Hepatocyte (in vitro differentiated cells): Measurements from ENCODE around the gene FXYD5. TPM values are rescaled to one million over a fixed set of nuclear protein-coding genes. Genes with fewer than 3 reads are reported as not detected.

Experiments used
- DNase-seq: peaks from one replicate; pipeline ENCODE4 v3.0.0-alpha.2; 2016; ENCODE audit warnings: low spot score
- H2AFZ ChIP-seq: fragments of 200-600 bp; sonication (generic); 2 replicates; pipeline ENCODE4 v1.6.0; 2016; ENCODE audit warnings: antibody characterized with exemption, mild to moderate bottlenecking
- H3K27ac ChIP-seq: fragments of 200-600 bp; sonication (generic); 2 replicates; pipeline ENCODE4 v1.5.1; 2016; ENCODE audit warnings: mild to moderate bottlenecking
- H3K27me3 ChIP-seq: fragments of 200-600 bp; sonication (generic); 2 replicates; pipeline ENCODE4 v1.6.1; 2016
- H3K36me3 ChIP-seq: fragments of 200-600 bp; sonication (generic); replicated peaks from 2 replicates; pipeline ENCODE4 v1.5.1; 2016; ENCODE audit warnings: low read depth; ENCODE audit not compliant: insufficient read depth
- H3K4me1 ChIP-seq: fragments of 200-600 bp; sonication (generic); 2 replicates; pipeline ENCODE4 v1.5.1; 2016; ENCODE audit warnings: mild to moderate bottlenecking, moderate library complexity; ENCODE audit not compliant: insufficient read depth
- H3K4me2 ChIP-seq: fragments of 200-600 bp; sonication (generic); 2 replicates; pipeline ENCODE4 v1.6.0; 2016
- H3K4me3 ChIP-seq: fragments of 200-600 bp; sonication (generic); 2 replicates; pipeline ENCODE4 v1.5.1; 2016; ENCODE audit warnings: mild to moderate bottlenecking
- H3K79me2 ChIP-seq: fragments of 200-600 bp; sonication (generic); 2 replicates; pipeline ENCODE4 v1.6.0; 2017; ENCODE audit warnings: mild to moderate bottlenecking
- H3K9me2 ChIP-seq: fragments of 200-600 bp; sonication (generic); replicated peaks from 2 replicates; pipeline ENCODE4 v1.6.0; 2017; ENCODE audit warnings: mild to moderate bottlenecking; ENCODE audit not compliant: insufficient read depth
- H3K9me3 ChIP-seq: fragments of 200-600 bp; sonication (generic); 2 replicates; pipeline ENCODE4 v1.5.1; 2016; ENCODE audit warnings: low read depth, mild to moderate bottlenecking
- H4K20me1 ChIP-seq: fragments of 200-600 bp; sonication (generic); 2 replicates; pipeline ENCODE4 v1.6.0; 2016; ENCODE audit warnings: mild to moderate bottlenecking; ENCODE audit not compliant: insufficient read depth, poor library complexity, severe bottlenecking
- CTCF ChIP-seq: fragments of 200-600 bp; sonication (generic); IDR thresholded peaks from 2 replicates; pipeline ENCODE4 v1.5.1; 2016; ENCODE audit warnings: antibody characterized with exemption, mild to moderate bottlenecking; ENCODE audit not compliant: poor library complexity
- EZH2 ChIP-seq: fragments of 200-600 bp; sonication (generic); IDR thresholded peaks from 2 replicates; pipeline ENCODE4 v1.6.1; 2016; ENCODE audit warnings: antibody characterized with exemption, mild to moderate bottlenecking, borderline replicate concordance
- EZH2phosphoT487 ChIP-seq: fragments of 200-600 bp; sonication (generic); IDR thresholded peaks from one replicate; pipeline ENCODE4 v1.6.1; 2018; ENCODE audit warnings: antibody characterized with exemption, mild to moderate bottlenecking, low read depth, moderate library complexity; ENCODE audit not compliant: unreplicated experiment, severe bottlenecking
- WGBS: methylation state at CpG from one replicate; pipeline ENCODE4 v1.1.6; 2016; ENCODE audit warnings: low lambda C conversion rate; ENCODE audit errors: missing lambda C conversion rate; 5-methylcytosine and 5-hydroxymethylcytosine counted together
- polyA plus RNA-seq: library from polyadenylated mRNA; unstranded; fragments of >200 nt; fragmentation: Nextera tagmentation; extraction: Ambion mirVana; gene quantifications from 2 replicates; pipeline ENCODE4 v1.2.1, GENCODE V29; 2016
- total RNA-seq: library from RNA; depleted of rRNA; stranded (reverse); fragments of >200 nt; gene quantifications from 2 replicates; pipeline ENCODE4 v1.2.3, GENCODE V29; 2014

The FXYD5 gene
- total and polyA plus RNA-seq, 2 experiments from 2014 or later: 36.4 to 81.1 TPM

- no peaks in the 10 kb centered on the region for H3K27me3 ChIP-seq
- peaks cover 18% of the 10 kb centered on the region for H3K4me1 ChIP-seq
- H3K4me3 ChIP-seq: no peak overlapping the region
- H3K4me2 ChIP-seq: no peak overlapping the region
- H3K79me2 ChIP-seq: no peaks in the 10 kb centered on the region
- no peak overlapping the region for H2AFZ ChIP-seq
- H3K9me3 ChIP-seq: no peaks in the 10 kb centered on the region
- 79% methylated on average over 17 of the region's 19 CpGs for WGBS
- no peak for DNase-seq
- H4K20me1 ChIP-seq: no peaks in the 10 kb centered on the region
- no peak for TF ChIP-seq CTCF
- TF ChIP-seq EZH2phosphoT487: no peak
- TF ChIP-seq EZH2: no peak
- H3K9me2 ChIP-seq: no peaks in the 10 kb centered on the region
- no peak overlapping the region for H3K27ac ChIP-seq
- H3K36me3 ChIP-seq: no peaks in the 10 kb centered on the region
Observed at GRCh38 chr19:35122687-35123551, 31.6 kb upstream of the FXYD5 start.

GRCh38 chr19:35123573-35123972 lies 31.0 kb upstream of the FXYD5 start:
- peak overlapping the region; percentile 71 for H3K4me2 ChIP-seq
- H3K9me3 ChIP-seq: no peaks in the 10 kb centered on the region
- no peaks in the 10 kb centered on the region for H3K79me2 ChIP-seq
- H3K27me3 ChIP-seq: no peaks in the 10 kb centered on the region
- no peak for DNase-seq
- H4K20me1 ChIP-seq: no peaks in the 10 kb centered on the region
- no peak overlapping the region for H3K4me3 ChIP-seq
- no peaks in the 10 kb centered on the region for H3K9me2 ChIP-seq
- 97% methylated on average over 5 of the region's 5 CpGs for WGBS
- no peaks in the 10 kb centered on the region for H3K36me3 ChIP-seq
- H3K27ac ChIP-seq: no peak overlapping the region
- H3K4me1 ChIP-seq: peaks cover 18% of the 10 kb centered on the region
- no peak for TF ChIP-seq CTCF
- no peak for TF ChIP-seq EZH2phosphoT487
- TF ChIP-seq EZH2: no peak
- no peak overlapping the region for H2AFZ ChIP-seq

GRCh38 chr19:35124098-35125060 lies 30.2 kb upstream of the FXYD5 start:
- DNase-seq: peak; percentile 88
- H3K27ac ChIP-seq: peak overlapping the region; percentile 55
- no peaks in the 10 kb centered on the region for H3K9me3 ChIP-seq
- H3K4me2 ChIP-seq: peak overlapping the region; percentile 71
- no peaks in the 10 kb centered on the region for H3K36me3 ChIP-seq
- no peak overlapping the region for H3K4me3 ChIP-seq
- H3K27me3 ChIP-seq: no peaks in the 10 kb centered on the region
- H3K79me2 ChIP-seq: no peaks in the 10 kb centered on the region
- H2AFZ ChIP-seq: no peak overlapping the region
- no peak for TF ChIP-seq EZH2
- no peak for TF ChIP-seq CTCF
- TF ChIP-seq EZH2phosphoT487: no peak
- no peaks in the 10 kb centered on the region for H3K9me2 ChIP-seq
- H4K20me1 ChIP-seq: no peaks in the 10 kb centered on the region
- 71% methylated on average over 42 of the region's 42 CpGs for WGBS
- H3K4me1 ChIP-seq: peaks cover 25% of the 10 kb centered on the region
